Body of pancreas (tissue), 4 donors: Measurements from ENCODE around the gene IL20.

ENCODE experiments used
- POLR2A ChIP-seq, 3 donors: fragments of 450-650 bp; IDR thresholded peaks; one replicate each; pipeline ENCODE4 v1.6.1; 2016; ENCODE audit warnings: antibody characterized with exemption in 3 of 3, mild to moderate bottlenecking in 2 of 3
- TF ChIP-seq, protein P1 (sequence below), 7 experiments: fragments of 450-650 bp in 4 of 7; fragments of 200-600 bp in 3 of 7; sonication (generic) in 3 of 7; IDR thresholded peaks; one replicate each; pipeline ENCODE4 v1.5.1; 2016 to 2019; ENCODE audit warnings: antibody characterized with exemption in 7 of 7

DNA sequence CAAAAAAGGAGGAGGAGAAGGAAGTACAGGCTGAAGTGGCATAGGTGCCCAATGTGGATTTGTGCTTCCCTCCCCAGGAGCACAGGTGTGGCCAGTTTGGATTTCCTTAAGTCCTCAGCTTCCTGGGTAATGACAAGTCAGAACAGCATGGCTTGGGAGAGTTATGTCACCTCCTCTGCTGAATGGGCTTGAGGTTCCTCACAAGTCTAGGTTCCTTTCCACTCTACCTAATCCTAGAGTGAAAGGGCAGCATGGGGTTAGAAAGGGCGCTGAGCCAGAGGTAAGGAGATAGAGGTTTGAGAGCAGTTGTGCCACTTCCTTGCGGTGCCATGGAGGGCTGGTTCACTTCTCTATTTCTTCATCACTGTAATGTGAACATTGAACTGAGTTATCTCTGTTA lies 35.5 kb upstream of the IL20 start:
- TF ChIP-seq POLR2A (IDR thresholded peaks at IDR 0.05), result no peak
- TF ChIP-seq, protein P1, sequence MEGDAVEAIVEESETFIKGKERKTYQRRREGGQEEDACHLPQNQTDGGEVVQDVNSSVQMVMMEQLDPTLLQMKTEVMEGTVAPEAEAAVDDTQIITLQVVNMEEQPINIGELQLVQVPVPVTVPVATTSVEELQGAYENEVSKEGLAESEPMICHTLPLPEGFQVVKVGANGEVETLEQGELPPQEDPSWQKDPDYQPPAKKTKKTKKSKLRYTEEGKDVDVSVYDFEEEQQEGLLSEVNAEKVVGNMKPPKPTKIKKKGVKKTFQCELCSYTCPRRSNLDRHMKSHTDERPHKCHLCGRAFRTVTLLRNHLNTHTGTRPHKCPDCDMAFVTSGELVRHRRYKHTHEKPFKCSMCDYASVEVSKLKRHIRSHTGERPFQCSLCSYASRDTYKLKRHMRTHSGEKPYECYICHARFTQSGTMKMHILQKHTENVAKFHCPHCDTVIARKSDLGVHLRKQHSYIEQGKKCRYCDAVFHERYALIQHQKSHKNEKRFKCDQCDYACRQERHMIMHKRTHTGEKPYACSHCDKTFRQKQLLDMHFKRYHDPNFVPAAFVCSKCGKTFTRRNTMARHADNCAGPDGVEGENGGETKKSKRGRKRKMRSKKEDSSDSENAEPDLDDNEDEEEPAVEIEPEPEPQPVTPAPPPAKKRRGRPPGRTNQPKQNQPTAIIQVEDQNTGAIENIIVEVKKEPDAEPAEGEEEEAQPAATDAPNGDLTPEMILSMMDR (IDR thresholded peaks at IDR 0.05), result no peak
